ENCODE data around the gene ETV1.

Gene ETV1

DNA sequence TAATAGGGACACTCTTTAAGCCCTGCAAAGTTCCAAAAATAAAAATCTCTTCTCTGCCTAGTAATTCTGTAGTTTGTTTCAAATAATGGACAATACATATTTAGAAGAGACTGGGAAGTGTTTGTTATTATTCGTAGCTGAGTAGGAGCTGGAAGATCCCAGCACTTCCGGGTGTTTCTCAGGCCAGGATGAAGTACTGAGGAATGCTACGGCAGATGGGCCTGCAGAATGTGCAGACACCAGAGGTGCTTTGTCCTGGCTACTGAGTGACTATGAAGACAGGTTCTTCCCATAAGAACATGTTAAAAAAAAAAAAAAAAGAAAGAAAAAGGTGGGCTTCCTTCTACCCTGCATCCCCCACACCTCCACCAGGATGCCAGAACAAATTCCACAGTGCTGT, 36.1 kb downstream of the ETV1 start:
- H2BK12ac ChIP-seq (ENCODE audit: low read length) = no peak overlapping the region
- H3K4ac ChIP-seq (ENCODE audit: low read depth, low read length) = no peak overlapping the region
- H2BK5ac ChIP-seq (ENCODE audit: low read depth, low read length, poor library complexity) = no peak overlapping the region
- no peak overlapping the region for H3K27ac ChIP-seq (ENCODE audit: low read depth, low read length)
- H3K9ac ChIP-seq (ENCODE audit: low read length) = no peak overlapping the region
- H3K36me3 ChIP-seq (ENCODE audit: control insufficient read depth in 1 of 2, insufficient read depth in 2 of 2, low read length in 2 of 2) = no peaks in the 10 kb centered on the region
- H3K18ac ChIP-seq (ENCODE audit: low read length) = no peak overlapping the region
- no peaks in the 10 kb centered on the region for H3K4me1 ChIP-seq (ENCODE audit: control insufficient read depth in 1 of 2, insufficient read depth in 2 of 2, low read length in 2 of 2)
- H4K8ac ChIP-seq (ENCODE audit: low read depth, low read length) = no peak overlapping the region
- no peak overlapping the region for H3K14ac ChIP-seq (ENCODE audit: low read length)
- H3K79me2 ChIP-seq (ENCODE audit: control insufficient read depth, insufficient read depth, low read length, poor library complexity) = no peaks in the 10 kb centered on the region
- no peak overlapping the region for H3K4me3 ChIP-seq (ENCODE audit: low read depth, low read length)
- no peaks in the 10 kb centered on the region for H3K9me3 ChIP-seq (ENCODE audit: insufficient read depth, low read depth, low read length)
- H2AK5ac ChIP-seq (ENCODE audit: low read length) = no peak overlapping the region
- no peaks in the 10 kb centered on the region for H3K79me1 ChIP-seq (ENCODE audit: low read length)
- H2BK120ac ChIP-seq (ENCODE audit: insufficient read depth, low read length, poor library complexity) = no peak overlapping the region
- no peak overlapping the region for H4K91ac ChIP-seq (ENCODE audit: low read depth, low read length)
- H2AFZ ChIP-seq (ENCODE audit: insufficient read depth, low read length, poor library complexity) = no peak overlapping the region
- H3K27me3 ChIP-seq (ENCODE audit: insufficient read depth, low read length) = no peaks in the 10 kb centered on the region
- H3K4me2 ChIP-seq (ENCODE audit: low read length) = no peak overlapping the region
- no peak overlapping the region for H4K12ac ChIP-seq (ENCODE audit: low read depth, low read length)
- no peak overlapping the region for H3K23ac ChIP-seq (ENCODE audit: low read length)
- DNase-seq = no peak
- no CpG with 5 or more reads among the region's 3 CpGs for WGBS (ENCODE audit: extremely low coverage, insufficient coverage, insufficient read length)

DNA sequence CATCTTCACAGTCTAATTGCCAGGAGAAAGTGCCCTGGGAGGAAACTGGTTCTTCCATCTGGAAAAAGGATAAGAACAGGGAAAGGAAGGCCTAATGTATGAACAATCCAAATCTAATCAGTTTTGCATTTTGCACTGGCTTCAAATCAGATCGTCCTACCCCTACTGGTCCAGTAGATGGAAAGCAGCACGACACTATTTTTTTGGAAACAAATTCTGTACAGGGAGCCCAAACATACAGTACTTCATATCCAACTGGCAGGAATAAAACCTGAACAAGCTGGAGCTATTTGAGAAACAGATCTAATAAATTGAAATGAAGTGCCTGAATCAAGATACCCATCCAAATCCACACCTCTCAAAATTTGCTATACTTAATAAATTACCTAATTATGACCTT, 36.5 kb downstream of the ETV1 start:
- no peak overlapping the region for H3K9ac ChIP-seq (ENCODE audit: low read length)
- H4K91ac ChIP-seq (ENCODE audit: low read depth, low read length) = no peak overlapping the region
- no CpG with 5 or more reads among the region's 2 CpGs for WGBS (ENCODE audit: extremely low coverage, insufficient coverage, insufficient read length)

DNA sequence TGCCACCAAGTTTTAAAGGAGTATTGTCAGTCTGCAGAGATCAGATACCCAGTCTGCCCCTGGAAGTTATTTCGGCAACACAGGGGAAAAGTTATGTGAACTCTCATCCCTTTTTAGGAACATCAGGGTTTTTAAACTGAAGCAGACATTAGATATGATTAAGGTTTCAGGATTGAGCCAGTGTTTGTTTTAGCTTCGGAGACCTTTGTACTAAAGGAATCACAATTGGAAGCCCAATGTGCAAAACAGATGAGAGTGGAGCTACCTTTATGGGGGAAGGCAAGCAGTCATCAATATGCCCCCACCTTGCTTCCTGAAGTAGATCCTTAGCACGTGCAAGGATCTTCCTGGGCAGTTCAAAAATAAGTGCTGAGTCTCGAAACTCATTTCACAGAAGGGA, 39.5 kb downstream of the ETV1 start:
- H2AK5ac ChIP-seq (ENCODE audit: low read length) = no peak overlapping the region
- H3K4me1 ChIP-seq (ENCODE audit: control insufficient read depth in 1 of 2, insufficient read depth in 2 of 2, low read length in 2 of 2) = no peaks in the 10 kb centered on the region
- H3K4ac ChIP-seq (ENCODE audit: low read depth, low read length) = no peak overlapping the region
- H3K27ac ChIP-seq (ENCODE audit: low read depth, low read length) = no peak overlapping the region
- no peaks in the 10 kb centered on the region for H3K27me3 ChIP-seq (ENCODE audit: insufficient read depth, low read length)
- no peak overlapping the region for H4K91ac ChIP-seq (ENCODE audit: low read depth, low read length)
- no peak for DNase-seq
- no peaks in the 10 kb centered on the region for H3K9me3 ChIP-seq (ENCODE audit: insufficient read depth, low read depth, low read length)
- H2BK12ac ChIP-seq (ENCODE audit: low read length) = no peak overlapping the region
- H3K23ac ChIP-seq (ENCODE audit: low read length) = no peak overlapping the region
- no CpG with 5 or more reads among the region's 4 CpGs for WGBS (ENCODE audit: extremely low coverage, insufficient coverage, insufficient read length)
- H3K4me3 ChIP-seq (ENCODE audit: low read depth, low read length) = no peak overlapping the region
- no peak overlapping the region for H4K12ac ChIP-seq (ENCODE audit: low read depth, low read length)
- no peak overlapping the region for H2BK5ac ChIP-seq (ENCODE audit: low read depth, low read length, poor library complexity)
- H2BK120ac ChIP-seq (ENCODE audit: insufficient read depth, low read length, poor library complexity) = no peak overlapping the region
- no peaks in the 10 kb centered on the region for H3K79me2 ChIP-seq (ENCODE audit: control insufficient read depth, insufficient read depth, low read length, poor library complexity)
- no peaks in the 10 kb centered on the region for H3K79me1 ChIP-seq (ENCODE audit: low read length)
- H2AFZ ChIP-seq (ENCODE audit: insufficient read depth, low read length, poor library complexity) = no peak overlapping the region
- H3K4me2 ChIP-seq (ENCODE audit: low read length) = no peak overlapping the region
- H4K8ac ChIP-seq (ENCODE audit: low read depth, low read length) = no peak overlapping the region
- H3K9ac ChIP-seq (ENCODE audit: low read length) = no peak overlapping the region
- no peak overlapping the region for H3K14ac ChIP-seq (ENCODE audit: low read length)
- no peaks in the 10 kb centered on the region for H3K36me3 ChIP-seq (ENCODE audit: control insufficient read depth in 1 of 2, insufficient read depth in 2 of 2, low read length in 2 of 2)
- no peak overlapping the region for H3K18ac ChIP-seq (ENCODE audit: low read length)

More for the DNA sequence above, 36.5 kb downstream of the ETV1 start:
- H2BK120ac ChIP-seq (ENCODE audit: insufficient read depth, low read length, poor library complexity) = no peak overlapping the region
- H3K4me3 ChIP-seq (ENCODE audit: low read depth, low read length) = no peak overlapping the region
- H4K8ac ChIP-seq (ENCODE audit: low read depth, low read length) = no peak overlapping the region
- H3K27me3 ChIP-seq (ENCODE audit: insufficient read depth, low read length) = no peaks in the 10 kb centered on the region
- H3K9me3 ChIP-seq (ENCODE audit: insufficient read depth, low read depth, low read length) = no peaks in the 10 kb centered on the region
- no peak overlapping the region for H3K14ac ChIP-seq (ENCODE audit: low read length)
- H2BK5ac ChIP-seq (ENCODE audit: low read depth, low read length, poor library complexity) = no peak overlapping the region
- no peaks in the 10 kb centered on the region for H3K4me1 ChIP-seq (ENCODE audit: control insufficient read depth in 1 of 2, insufficient read depth in 2 of 2, low read length in 2 of 2)
- no peak overlapping the region for H2AK5ac ChIP-seq (ENCODE audit: low read length)
- DNase-seq = no peak
- no peak overlapping the region for H3K4me2 ChIP-seq (ENCODE audit: low read length)
- no peaks in the 10 kb centered on the region for H3K36me3 ChIP-seq (ENCODE audit: control insufficient read depth in 1 of 2, insufficient read depth in 2 of 2, low read length in 2 of 2)
- H3K27ac ChIP-seq (ENCODE audit: low read depth, low read length) = no peak overlapping the region
- no peak overlapping the region for H3K23ac ChIP-seq (ENCODE audit: low read length)
- no peaks in the 10 kb centered on the region for H3K79me1 ChIP-seq (ENCODE audit: low read length)
- no peak overlapping the region for H3K18ac ChIP-seq (ENCODE audit: low read length)
- H3K79me2 ChIP-seq (ENCODE audit: control insufficient read depth, insufficient read depth, low read length, poor library complexity) = no peaks in the 10 kb centered on the region
- no peak overlapping the region for H2BK12ac ChIP-seq (ENCODE audit: low read length)
- H3K4ac ChIP-seq (ENCODE audit: low read depth, low read length) = no peak overlapping the region
- no peak overlapping the region for H2AFZ ChIP-seq (ENCODE audit: insufficient read depth, low read length, poor library complexity)
- no peak overlapping the region for H4K12ac ChIP-seq (ENCODE audit: low read depth, low read length)

DNA sequence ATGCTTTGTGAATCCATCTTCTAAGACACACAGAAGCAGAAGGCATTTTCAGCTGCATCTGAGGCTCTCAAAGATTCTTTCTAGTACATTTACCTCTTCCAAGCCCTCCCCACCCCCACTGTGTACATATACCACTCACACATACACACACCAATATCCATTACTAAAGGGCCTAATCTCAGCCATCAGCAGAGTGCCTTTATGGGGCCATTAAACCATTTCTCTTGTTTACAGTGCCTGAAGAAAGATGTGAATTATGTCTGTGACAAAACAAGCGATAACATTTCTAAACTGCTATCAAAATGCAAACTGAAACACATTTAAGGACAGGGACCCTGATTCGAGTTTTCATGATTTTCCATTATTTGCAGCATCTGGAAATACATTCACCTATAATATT, 40.0 kb downstream of the ETV1 start:
- H3K4ac ChIP-seq (ENCODE audit: low read depth, low read length) = no peak overlapping the region
- no peak overlapping the region for H3K27ac ChIP-seq (ENCODE audit: low read depth, low read length)
- no peak overlapping the region for H4K8ac ChIP-seq (ENCODE audit: low read depth, low read length)
- no peaks in the 10 kb centered on the region for H3K27me3 ChIP-seq (ENCODE audit: insufficient read depth, low read length)
- H2BK5ac ChIP-seq (ENCODE audit: low read depth, low read length, poor library complexity) = no peak overlapping the region
- no peaks in the 10 kb centered on the region for H3K79me2 ChIP-seq (ENCODE audit: control insufficient read depth, insufficient read depth, low read length, poor library complexity)
- H3K14ac ChIP-seq (ENCODE audit: low read length) = no peak overlapping the region
- no CpG with 5 or more reads among the region's 2 CpGs for WGBS (ENCODE audit: extremely low coverage, insufficient coverage, insufficient read length)
- no peaks in the 10 kb centered on the region for H3K79me1 ChIP-seq (ENCODE audit: low read length)
- DNase-seq = no peak
- H4K91ac ChIP-seq (ENCODE audit: low read depth, low read length) = no peak overlapping the region
- H3K4me1 ChIP-seq (ENCODE audit: control insufficient read depth in 1 of 2, insufficient read depth in 2 of 2, low read length in 2 of 2) = no peaks in the 10 kb centered on the region
- no peak overlapping the region for H3K18ac ChIP-seq (ENCODE audit: low read length)
- no peak overlapping the region for H2AK5ac ChIP-seq (ENCODE audit: low read length)
- no peak overlapping the region for H3K4me2 ChIP-seq (ENCODE audit: low read length)
- H2BK120ac ChIP-seq (ENCODE audit: insufficient read depth, low read length, poor library complexity) = no peak overlapping the region
- H3K9me3 ChIP-seq (ENCODE audit: insufficient read depth, low read depth, low read length) = no peaks in the 10 kb centered on the region
- H3K36me3 ChIP-seq (ENCODE audit: control insufficient read depth in 1 of 2, insufficient read depth in 2 of 2, low read length in 2 of 2) = no peaks in the 10 kb centered on the region
- no peak overlapping the region for H3K9ac ChIP-seq (ENCODE audit: low read length)
- H2AFZ ChIP-seq (ENCODE audit: insufficient read depth, low read length, poor library complexity) = no peak overlapping the region
- H3K23ac ChIP-seq (ENCODE audit: low read length) = no peak overlapping the region
- no peak overlapping the region for H2BK12ac ChIP-seq (ENCODE audit: low read length)
- H3K4me3 ChIP-seq (ENCODE audit: low read depth, low read length) = no peak overlapping the region
- H4K12ac ChIP-seq (ENCODE audit: low read depth, low read length) = no peak overlapping the region

Measured in trophoblast cell (in vitro differentiated cells and primary cell).